HG03565 (cell line): ENCODE results near the gene CEMIP.
A peak's percentile ranks its signal among the peaks of the same experiment; 100 is the strongest.

ENCODE experiments used
- ATAC-seq: cut with Tn5 transposase; IDR thresholded peaks from one replicate; pipeline ENCODE4 v1.9.1; 2021; ENCODE audit warnings: mild to moderate bottlenecking, moderate library complexity; ENCODE audit not compliant: unreplicated experiment

Gene CEMIP

DNA sequence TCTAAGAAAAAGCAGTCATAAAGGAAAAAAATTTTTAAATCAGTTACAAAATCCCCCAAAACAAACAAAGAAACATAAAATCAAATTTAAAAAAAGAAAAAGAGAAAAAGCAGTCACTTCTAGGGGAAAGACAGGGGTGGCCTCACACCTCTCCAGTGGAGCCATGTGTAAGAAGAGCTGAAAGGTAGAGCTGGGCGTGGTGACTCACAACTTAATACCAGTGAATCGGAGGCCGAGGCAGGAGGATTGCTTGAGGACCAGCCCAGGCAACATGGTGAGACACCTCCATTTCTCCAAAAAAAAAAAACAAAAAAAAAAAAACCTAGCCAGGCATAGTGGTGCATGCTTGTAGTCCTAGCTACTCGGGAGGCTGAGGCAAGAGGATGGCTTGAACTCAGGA, 195.7 kb downstream of the CEMIP start:
- ATAC-seq = no peak

DNA sequence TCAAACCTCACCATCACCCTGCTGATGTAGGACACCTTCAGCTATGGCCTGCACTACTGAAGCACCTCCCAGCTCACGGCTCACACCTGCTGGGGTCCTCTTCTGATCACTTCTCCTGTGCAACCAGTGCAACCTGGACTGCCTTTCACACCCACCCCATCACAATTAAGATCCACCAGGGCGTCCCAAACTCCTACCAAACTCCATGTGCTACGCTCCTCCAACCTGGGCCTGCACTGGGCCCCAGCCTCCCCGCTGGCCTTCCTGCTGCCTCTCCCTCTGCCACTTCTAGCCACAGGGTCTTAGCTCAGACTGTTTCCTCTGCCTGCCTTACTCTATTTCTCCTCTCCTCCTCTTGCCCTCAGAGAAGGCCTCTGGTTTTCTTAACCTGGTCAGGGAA, 197.7 kb downstream of the CEMIP start:
- ATAC-seq = no peak

DNA sequence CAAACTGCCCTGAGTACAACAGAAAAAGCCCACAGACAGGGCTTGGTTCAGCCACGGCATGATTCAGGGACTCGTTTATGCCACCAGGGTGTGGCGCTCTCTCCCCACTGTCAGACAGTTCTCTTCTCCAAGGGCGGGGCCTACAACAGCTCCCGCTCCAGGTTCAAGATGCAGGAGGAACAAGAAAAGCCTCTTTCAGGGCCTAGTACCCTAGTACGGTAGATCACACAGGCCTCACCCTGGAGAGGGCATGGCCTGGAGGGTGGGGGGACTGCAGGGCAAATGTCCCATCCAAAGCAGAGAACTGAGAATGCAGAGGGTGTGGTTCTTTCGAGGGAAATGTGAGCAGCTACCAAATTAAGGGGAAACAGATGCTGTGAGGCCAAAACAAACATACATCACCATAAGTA, 198.5 kb downstream of the CEMIP start:
- no peak for ATAC-seq

DNA sequence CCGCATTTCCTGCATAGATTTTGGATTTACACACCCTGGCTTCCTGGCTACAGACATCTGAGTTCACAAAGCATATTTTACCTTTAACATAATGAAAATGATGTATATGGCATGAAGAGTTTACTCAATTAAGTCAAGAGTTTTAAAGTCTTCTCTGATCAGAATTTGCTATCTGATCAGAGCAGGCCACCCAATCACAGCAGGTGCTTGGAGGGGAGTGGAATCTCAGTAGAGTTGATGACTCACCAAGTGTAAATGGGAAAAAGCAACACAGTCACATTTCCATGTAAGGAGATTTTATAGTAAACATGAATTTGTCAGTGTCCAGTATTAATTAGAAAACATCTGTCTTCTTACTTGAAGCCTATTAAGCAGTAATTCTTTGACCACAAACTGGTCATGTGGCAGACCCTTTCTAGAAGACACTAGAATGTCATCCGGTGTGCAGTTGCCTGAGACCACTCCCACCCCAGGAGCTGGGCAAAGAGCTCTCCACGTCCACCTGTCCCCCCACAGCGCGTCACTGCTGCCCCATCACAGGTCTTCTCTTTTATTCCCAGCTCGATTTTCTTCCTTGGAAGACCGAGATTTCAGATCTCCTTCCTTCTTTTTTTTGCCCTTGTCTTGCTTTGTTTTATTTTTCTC, 199.6 kb downstream of the CEMIP start:
- no peak for ATAC-seq

DNA sequence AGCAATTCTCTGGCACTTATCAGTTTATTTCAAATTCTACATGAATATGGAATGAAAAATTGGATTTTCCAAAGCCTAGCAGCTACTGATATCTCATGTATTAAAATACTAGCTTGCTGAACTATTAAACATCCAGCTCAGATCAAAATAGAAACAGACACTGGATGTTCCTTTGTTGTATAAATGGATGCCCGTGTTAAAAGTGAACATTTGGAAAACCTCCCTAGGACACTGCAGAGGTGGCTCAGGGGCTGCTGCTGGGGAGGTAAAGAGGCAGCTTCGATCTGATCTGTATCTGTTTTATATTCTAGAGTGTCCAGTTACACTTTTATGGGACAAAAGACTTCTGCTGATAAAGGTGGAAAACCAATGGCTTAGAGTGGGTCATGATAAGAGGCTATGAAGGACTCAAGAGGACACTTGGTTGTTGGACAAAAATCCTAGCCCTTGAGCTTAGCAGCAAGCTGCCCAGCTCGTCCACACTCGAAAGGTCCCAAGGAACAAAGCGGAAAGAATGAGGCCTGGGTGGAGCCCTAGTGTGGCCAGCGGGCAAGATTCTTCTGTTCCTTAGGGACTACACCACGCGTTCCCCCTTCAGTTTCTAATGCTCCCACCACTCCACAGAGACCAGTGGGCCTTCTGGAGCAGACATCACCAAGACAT, 200.5 kb downstream of the CEMIP start:
- ATAC-seq = no peak

DNA sequence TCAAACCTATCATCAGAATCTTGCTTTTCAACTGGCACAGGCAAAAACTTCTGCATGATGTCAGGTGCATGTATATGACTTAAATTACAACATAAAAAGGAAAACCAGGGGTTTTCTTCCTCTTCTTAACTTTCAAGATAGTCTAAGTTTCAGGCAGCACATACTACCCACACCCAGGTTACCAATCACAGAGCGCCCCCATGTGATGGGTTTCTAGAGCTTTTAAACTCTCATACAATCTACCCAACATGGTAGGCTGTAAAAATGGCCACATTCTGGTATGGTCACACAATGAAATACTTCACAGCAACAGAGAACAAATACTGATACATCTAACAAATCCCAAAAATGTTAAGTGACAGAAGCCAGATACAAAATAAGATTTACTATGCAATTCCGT, 203.0 kb downstream of the CEMIP start:
- ATAC-seq = no peak

DNA sequence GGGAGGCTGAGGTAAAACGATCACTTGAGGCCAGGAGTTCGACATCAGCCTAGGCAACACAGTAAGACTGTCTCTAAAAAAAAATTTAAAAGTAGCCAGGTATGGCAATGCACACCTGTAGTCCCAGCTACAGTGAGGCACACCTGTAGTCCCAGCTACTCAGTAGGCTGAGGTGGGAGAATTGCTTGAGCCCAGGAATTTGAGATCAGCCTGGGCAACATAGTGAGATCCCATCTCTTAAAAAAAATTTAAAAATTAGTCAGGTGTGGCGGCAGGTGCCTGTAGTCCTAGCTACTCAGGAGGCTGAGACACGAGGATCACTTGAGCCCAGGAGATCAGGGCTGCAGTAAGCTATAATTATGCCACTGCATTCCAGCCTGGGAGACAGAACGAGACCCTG, 203.7 kb downstream of the CEMIP start:
- ATAC-seq = no peak

DNA sequence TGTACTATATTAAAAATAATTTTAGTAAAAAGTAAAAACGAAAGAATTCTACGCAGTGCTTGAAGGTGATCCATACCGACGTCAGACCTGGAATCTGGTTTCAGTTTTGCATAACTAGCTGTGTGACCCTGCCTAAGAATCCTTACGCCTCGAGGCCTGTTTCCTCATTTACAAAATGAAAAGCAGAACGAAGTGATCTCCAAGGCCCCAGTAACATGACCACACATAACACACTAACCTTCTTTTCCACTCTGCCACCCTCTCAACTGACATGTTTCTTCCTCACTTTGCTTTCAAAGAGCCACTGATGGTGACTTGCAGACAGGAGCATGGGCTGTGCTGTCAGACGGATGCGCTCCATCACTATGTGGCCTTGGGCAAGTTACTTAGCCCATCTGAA, 205.7 kb downstream of the CEMIP start:
- no peak for ATAC-seq

DNA sequence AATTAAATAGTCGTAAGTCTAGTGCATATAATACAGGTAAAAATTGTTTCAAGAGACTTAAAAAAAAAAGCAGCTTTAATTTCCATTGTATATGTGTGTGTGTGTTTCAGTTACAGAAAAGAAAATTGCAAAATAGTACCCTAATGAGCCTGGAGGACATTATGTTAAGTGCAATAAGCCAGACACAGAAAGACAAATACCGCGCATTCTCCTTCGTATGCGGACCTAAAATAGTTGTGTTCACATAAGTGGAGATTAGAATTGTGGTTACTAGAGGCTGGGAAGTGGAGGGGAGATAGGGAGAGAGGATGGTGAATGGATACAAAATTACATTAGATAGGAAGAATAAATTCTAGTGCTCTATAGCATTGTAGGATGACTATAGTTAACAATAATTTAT, 206.8 kb downstream of the CEMIP start:
- no peak for ATAC-seq

DNA sequence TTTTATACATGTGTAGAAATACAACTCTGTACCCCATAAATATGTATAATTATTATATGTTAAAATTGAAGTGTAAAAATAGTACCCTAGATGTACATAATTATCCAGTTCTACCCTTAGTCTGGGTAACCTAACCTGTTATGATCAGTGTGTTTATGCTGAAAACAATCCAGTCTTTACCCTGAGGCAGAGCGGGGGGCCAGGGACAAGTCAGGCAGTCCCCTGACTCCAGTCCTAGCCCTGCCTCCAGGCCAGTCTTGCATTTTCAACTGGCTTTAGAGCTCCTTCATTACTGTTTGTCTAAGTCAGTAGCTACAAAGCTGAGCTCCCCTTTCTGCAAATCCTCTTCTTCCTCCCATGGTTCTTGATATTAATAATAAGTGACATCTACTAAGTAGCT, 207.3 kb downstream of the CEMIP start:
- no peak for ATAC-seq

DNA sequence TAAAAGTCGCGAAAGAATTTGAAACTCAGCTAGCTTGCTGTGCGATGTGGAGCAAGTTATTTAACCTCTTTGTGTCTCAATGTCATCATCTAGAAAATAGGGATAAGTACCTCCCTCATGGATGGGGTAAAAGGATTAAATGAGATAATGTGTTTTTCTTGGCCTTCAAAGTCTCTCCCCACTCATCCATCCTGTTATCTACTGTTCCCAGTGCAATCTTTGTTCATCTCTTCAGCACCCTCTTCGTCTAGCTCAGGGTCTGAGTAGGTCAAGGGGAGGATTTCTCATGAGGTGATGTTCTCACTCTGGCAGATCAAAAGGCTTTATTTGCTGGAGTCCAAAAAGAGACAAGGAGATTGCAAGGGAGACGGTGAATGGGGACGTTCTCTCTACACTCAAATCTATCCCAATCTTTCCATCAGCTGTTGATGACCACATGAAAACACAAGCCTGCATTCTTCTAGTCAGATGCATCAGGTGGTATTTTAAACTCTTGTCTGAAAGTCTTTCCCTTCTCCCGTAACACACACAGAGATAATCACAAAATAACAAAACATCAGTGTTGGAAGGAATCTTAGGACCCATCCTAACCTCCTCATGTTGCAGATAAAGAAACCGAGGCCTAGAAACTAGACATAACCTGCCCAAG, 209.1 kb downstream of the CEMIP start:
- ATAC-seq = no peak

DNA sequence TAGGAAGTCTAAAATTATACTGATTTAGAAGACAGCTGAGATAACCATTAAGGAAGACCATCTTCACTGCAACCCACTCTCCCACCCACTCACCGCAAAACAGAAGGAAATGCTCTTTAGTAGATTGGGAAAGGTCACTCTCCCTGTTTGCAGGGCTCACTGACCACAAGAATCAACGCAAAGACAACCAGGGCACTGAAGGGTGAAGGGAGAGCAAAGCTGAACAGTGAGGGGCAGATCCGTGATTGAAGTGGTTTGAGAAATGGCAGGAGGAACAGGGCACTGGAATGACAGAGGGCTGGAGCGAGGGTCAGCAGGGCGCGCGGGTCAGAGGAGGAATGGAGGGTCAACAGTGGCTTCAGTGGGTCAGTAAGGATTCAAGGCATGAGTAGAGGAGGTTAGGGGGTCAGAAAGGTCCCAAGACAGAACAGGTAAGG, 209.9 kb downstream of the CEMIP start:
- ATAC-seq = no peak

DNA sequence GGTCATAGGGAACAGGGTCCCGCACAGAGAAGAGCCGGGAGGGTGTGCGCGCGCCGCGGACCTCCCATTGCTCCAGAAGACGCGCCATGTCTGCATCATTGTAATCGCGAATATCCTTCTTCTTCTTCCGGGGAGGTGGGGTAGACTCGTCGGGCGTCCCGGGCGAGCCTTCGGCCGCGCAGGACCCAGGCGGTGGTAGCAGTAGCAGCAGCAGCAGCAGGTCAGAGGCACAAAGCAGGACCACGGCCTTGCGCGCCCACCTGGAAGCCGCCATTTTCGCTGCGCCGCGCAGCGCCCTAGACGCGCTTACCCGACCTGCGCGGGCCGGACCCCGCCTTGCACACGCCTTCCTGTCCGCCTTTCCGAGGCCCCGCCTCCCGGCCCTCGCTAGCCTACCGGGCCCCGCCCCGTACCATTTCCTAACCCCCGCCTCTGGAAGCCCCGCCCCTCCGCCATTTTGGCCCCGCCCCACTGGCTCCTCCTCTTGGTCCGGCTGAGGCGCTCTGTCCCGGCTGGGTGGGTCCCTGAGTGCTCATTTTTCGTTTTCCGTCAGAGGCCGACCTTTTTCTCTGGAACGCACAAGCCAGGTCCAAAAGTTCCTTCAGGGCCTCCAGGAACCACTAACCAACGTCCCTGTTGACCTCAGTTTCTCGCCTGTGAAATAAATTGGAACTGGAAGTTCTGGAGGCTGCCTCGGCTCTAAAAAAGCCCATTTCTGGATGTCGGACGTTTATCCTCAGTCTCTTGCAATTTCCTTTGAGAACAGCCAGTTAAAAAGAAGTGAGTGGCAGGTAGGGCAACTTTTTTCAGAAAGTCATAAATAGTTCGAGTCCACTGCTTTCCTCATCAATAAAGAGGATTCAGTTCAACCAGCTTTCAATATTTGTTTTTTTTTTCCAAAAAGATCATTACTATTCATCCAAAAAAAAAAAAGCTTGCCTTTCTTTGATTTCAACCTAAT, 210.6 kb downstream of the CEMIP start, which contains the start of gene MESD:
MESD (minus strand) TSS at position 302 of the 961 bp plus-strand sequence; CDS start at position 274, 28 bp downstream.
- ATAC-seq = peak; percentile 92

DNA sequence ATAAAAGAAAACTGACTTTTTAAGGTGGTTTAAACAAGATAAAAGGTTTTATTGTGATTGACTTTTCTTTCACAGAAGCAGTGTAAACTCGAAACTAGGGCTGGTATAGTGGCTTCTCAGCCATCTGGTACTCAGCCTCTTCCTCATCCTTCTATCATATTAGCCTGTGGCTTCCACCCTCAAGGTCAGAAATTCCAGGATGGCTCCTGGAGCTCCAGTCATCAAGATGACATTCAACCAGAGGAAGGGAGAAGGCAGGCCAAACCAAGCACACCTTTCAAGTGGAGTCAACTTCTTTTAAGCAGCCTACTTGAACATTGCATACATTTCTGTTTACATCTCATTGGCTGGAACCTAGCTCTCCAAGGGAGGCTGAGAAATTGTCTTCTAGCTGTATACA, 211.8 kb downstream of the CEMIP start:
- ATAC-seq = no peak

DNA sequence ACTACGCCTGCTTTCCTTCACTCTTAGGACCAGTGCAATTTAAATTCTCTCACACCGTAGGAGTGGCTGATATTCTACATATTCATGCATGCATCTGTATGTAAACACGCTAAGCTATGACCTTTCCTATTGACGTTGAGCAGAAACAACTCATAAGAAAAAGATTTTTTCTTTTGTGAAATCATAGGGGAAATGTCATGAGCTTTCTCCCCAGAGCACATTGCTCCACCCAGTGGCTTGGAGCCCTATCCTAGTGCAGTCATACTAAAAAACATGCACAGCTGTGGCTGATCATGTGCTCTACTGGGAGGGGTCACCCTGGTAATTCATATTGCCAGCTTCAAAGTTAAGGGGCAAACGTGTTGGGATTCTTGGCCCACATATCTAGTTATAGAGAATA, 212.3 kb downstream of the CEMIP start:
- no peak for ATAC-seq

DNA sequence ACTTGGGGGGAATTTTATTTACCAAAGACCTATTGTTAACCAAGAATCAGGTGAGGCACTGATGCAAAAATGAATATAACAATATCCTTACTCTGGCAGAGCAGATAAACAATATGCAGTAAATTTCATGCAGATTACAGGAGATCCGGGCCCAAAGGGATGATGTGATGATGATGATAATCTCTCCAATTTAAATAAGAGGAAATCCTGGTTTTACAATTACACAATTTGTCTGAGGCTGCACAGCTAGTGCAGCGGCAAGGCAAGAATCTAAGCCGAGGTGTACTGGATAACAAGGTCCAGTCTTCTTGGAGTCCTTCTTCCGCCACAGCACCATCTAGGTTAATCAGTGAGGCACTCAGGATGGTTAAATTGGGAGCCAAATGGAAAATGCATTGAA, 212.8 kb downstream of the CEMIP start:
- ATAC-seq = no peak

DNA sequence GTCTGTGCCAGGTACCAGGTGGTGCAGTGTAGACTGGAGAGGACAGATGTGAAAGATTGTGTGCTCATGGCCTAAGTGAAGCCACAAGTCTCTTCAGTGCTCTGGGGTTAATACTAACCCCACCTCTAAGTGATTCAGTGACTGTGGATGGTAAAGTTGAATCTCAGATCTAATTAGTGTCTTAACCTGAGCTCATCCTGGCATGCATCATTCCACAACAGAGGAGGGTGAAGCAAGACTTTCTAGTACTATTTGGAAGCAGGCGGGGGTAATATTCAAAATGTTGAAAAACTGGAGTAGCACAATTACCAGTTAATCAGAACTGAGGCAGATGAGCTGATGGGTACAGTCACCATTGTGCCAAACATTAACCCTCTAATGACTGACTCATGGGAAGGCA, 213.3 kb downstream of the CEMIP start:
- ATAC-seq = no peak

DNA sequence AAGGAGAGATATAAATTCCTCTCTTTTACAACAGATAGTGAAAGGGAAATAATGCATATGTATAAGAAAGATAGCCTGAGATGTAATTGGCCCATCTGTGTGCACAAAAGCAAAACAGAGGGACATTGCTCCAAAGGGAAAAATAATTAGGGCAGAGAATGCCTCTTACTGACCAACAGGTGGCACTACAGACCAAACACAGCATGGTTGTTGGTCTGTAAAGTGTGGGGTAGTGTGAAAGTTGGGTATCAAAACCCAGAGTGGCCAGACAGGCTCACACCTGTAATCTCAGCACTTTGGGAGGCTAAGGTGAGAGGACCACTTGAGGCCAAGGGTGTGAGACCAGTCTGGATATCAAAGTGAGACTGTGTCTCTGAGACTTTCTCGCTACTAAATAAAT, 217.1 kb downstream of the CEMIP start:
- no peak for ATAC-seq

DNA sequence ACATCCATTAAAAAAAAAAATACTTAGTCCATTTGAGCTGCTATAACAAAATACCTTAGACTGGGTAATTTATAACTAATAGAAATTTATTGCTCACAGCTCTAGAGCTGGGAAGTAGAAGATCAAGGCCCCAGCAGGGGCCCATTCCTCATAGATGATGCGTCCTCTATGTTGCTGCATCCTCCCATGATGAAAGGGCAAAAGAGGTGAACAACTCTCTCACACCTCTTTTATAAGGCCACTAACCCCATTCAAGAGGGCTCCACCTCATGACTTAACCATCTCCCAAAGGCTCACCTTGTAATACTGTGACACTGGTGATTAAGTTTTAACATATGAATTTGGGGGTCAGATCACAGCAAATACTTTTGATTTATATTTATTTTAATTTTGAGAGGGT, 218.5 kb downstream of the CEMIP start:
- ATAC-seq = no peak

DNA sequence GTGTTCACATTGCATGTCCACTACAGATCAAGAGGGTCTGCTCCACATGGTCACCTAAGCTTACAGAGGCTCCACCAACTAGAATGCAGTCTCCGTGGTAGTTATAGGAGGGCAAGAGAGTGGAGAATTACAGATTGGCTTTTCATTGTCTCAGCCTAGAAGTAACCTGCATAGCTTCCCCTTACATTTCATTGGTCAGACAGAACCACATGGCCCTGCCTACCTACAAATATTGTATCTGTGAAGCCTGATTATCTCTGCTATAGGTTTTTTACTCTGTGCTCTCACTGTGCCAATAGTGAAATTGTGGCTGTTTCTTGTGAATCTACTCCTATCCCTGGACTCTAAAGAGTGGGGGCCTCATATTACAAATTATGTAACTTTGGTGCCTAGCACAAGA, 219.1 kb downstream of the CEMIP start:
- ATAC-seq = no peak

DNA sequence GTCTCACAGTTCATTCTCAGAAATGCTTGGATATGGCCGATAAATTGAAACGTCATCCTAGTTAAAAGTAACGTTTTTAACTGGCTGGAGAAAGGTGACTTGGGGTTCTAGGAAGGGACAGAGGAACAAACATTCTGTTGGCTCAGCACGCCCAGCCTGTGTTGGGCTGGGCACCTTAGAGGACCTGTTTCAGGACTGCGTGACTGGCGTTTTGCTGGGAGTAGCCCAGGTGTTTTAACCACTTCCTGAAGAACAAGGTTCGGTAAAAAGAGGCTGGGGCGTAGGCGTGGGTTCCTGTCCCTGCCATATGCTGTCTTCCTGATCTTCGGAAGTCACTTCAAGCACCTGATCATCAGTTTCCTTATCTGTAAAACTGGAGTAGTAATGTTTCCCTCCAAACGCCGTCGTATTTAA, 220.5 kb downstream of the CEMIP start:
- ATAC-seq = peak; percentile 24
